Effector memory CD4-positive, alpha-beta T cell (primary cell): ENCODE results near the gene KRT36.

ENCODE experiments used
- DNase-seq, 3 donors: peaks; one replicate each; pipeline ENCODE4 v3.0.0-alpha.2; 2020
- H3K27ac ChIP-seq: 2 replicates; pipeline ENCODE4 v1.7.0; 2013; ENCODE audit warnings: mild to moderate bottlenecking, low read length, moderate library complexity; ENCODE audit not compliant: insufficient read depth, poor library complexity, severe bottlenecking
- H3K27me3 ChIP-seq: replicated peaks from 2 replicates; pipeline ENCODE4 v1.7.0; 2013; ENCODE audit warnings: mild to moderate bottlenecking, low read length; ENCODE audit not compliant: insufficient read depth, control insufficient read depth, poor library complexity, severe bottlenecking
- H3K36me3 ChIP-seq: 2 replicates; pipeline ENCODE4 v1.7.0; 2013; ENCODE audit warnings: mild to moderate bottlenecking, low read length, moderate library complexity; ENCODE audit not compliant: control insufficient read depth, insufficient read depth
- H3K4me1 ChIP-seq: 2 replicates; pipeline ENCODE4 v1.7.0; 2013; ENCODE audit warnings: low read length, mild to moderate bottlenecking; ENCODE audit not compliant: control insufficient read depth, insufficient read depth, poor library complexity, severe bottlenecking
- H3K4me3 ChIP-seq: 2 replicates; pipeline ENCODE4 v1.7.0; 2013; ENCODE audit warnings: low read length, low read depth, mild to moderate bottlenecking; ENCODE audit not compliant: insufficient read depth, poor library complexity, severe bottlenecking
- H3K9me3 ChIP-seq: 2 replicates; pipeline ENCODE4 v1.7.0; 2013; ENCODE audit warnings: mild to moderate bottlenecking, low read length, moderate library complexity; ENCODE audit not compliant: control insufficient read depth

The KRT36 gene

DNA sequence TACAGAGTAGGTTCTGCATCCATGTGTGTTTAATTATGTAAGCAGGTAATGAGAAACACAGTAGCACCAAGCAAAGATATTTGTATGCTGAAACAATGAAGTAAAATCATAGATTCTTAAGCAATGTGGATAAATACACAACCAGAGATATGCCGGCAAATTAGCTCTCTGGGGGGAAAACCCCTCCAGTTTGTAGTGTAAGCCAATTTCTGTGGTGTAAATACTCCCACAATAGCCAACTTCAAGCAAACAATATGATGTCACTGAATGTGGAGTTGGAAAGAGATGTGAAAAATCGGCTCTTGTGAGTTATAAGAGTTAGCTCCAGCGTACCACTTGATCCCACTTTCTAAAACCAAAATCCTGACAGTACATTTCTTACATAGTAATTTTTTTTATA lies 45.1 kb downstream of the KRT36 start:
- H3K27me3 ChIP-seq = no peaks in the 10 kb centered on the region
- H3K27ac ChIP-seq = no peak overlapping the region
- no peak overlapping the region for H3K4me3 ChIP-seq
- H3K4me1 ChIP-seq = no peaks in the 10 kb centered on the region
- no peaks in the 10 kb centered on the region for H3K9me3 ChIP-seq
- no peak for DNase-seq
- no peaks in the 10 kb centered on the region for H3K36me3 ChIP-seq

DNA sequence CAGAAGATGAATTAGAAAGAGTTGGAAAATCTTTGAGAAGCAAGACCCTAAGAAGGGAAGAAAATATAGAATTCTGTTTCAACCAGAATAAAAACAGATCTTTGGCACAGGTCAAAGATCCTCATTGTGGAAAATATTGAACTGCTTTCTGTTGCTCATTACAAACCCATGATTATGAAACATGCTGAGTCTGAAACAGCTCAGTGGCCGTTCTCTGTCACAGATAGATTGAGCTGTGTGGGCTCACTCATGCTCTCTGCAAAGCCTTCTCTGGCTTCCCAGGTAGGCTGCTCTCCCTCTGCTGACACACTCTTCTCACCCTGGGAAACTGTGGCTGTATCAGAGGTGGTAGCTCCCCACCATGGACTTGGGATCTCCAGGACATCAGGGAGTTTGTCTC lies 45.5 kb downstream of the KRT36 start:
- Histone ChIP-seq H3K9me3 (no peaks in the 10 kb centered on the region), H3K4me3 (no peak overlapping the region), H3K4me1 (no peaks in the 10 kb centered on the region), H3K27ac (no peak overlapping the region), H3K36me3 (no peaks in the 10 kb centered on the region), H3K27me3 (no peaks in the 10 kb centered on the region)
- DNase-seq = no peak

DNA sequence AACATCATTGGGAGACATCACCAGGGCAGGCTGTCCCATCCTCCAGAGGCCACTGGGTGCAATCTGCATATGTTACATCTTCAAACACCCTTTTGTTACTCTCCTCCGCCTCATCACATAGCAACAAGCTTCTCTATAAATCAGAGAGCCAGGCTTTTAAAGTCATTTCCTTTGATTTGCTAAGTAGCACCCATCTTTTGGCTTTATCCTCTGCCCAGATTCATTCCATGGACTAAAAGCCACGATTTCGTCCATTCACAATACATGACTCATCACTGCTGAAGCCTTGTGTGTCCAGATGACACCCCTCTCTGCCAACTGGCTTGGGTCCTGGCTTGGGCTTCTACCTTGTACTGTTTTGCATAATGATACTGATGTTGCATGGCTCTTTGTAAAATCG lies 47.0 kb downstream of the KRT36 start:
- no peak for DNase-seq
- no peak overlapping the region for H3K4me3 ChIP-seq
- H3K27me3 ChIP-seq = no peaks in the 10 kb centered on the region
- H3K27ac ChIP-seq = no peak overlapping the region
- no peaks in the 10 kb centered on the region for H3K4me1 ChIP-seq
- H3K36me3 ChIP-seq = no peaks in the 10 kb centered on the region
- H3K9me3 ChIP-seq = no peaks in the 10 kb centered on the region

DNA sequence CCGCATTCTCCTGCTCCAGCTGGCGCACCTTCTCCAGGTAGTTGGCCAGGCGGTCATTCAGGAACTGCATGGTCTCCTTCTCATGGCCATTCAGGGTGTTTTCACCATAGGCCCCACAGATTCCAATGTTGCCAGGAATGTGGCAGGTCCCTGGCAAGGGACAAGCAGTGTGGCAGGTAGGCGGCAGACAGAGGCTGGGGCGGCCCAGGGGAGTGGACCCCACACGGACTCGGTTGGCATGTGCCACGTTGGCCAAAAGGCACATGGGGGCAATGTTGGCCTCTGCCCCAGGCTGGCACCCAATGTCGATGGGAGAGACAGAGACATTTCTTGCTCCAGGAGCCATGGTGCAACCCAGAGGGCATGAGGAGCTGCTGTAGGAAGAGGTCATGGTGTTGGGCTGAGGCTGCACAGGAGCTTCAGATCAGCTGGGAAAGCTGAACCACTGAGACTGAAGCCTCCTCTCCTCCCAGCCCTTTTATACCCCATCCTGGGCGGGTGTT lies 49.1 kb downstream of the KRT36 start, which contains the start of gene KRT38:
Gene KRT38, minus strand, starts transcription at position 453 of the 503 bp plus-strand sequence. Its CDS starts 62 bp downstream, at position 391.
- no peak for DNase-seq
- Histone ChIP-seq H3K4me1 (no peaks in the 10 kb centered on the region), H3K36me3 (no peaks in the 10 kb centered on the region), H3K9me3 (no peaks in the 10 kb centered on the region), H3K27me3 (no peaks in the 10 kb centered on the region), H3K4me3 (no peak within 1 kb of the TSS), H3K27ac (no peak within 1 kb of the TSS)

DNA sequence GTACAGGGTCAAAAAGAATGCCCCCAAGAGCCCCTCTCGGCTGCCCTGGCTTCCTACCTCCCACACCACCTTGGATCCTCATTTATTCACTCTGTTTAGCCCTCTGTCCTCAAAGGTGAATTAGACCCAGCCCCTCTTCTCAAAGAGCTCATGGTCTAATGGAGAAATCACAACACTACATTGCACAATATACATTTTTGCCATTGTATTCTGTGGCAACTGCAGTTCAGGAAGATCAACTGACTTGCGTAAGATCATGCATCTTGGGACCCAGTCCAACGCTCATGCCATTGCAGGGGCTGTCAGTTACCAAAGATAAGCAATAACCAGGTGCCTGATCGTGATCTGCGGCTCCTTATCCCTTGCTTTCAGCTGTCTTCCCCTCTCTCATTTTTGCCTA lies 50.3 kb downstream of the KRT36 start:
- no peak for DNase-seq
- Histone ChIP-seq H3K4me3 (no peak overlapping the region), H3K27me3 (no peaks in the 10 kb centered on the region), H3K4me1 (no peaks in the 10 kb centered on the region), H3K36me3 (no peaks in the 10 kb centered on the region), H3K27ac (no peak overlapping the region), H3K9me3 (no peaks in the 10 kb centered on the region)

DNA sequence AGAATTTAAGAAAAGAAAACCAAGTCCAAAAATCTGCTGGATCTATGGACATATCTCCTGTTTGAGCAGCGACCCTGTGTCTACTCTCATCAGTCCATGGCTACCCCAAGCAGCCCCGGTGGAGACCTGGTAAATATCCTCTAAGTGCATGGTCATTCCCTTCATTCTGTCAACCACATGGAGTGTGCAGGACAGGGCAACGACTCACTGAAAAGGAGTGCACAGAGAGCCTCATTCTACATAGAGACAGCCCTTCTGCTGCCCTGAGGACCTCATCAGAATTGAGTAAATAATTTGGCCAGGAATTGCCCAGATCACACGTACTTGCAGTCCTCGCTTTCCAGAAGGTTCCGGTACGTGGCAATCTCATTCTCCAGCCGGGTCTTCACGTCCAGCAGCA lies 51.9 kb downstream of the KRT36 start:
- Histone ChIP-seq H3K36me3 (no peaks in the 10 kb centered on the region), H3K27me3 (no peaks in the 10 kb centered on the region), H3K9me3 (no peaks in the 10 kb centered on the region), H3K4me1 (no peaks in the 10 kb centered on the region), H3K4me3 (no peak overlapping the region), H3K27ac (no peak overlapping the region)
- DNase-seq = no peak

DNA sequence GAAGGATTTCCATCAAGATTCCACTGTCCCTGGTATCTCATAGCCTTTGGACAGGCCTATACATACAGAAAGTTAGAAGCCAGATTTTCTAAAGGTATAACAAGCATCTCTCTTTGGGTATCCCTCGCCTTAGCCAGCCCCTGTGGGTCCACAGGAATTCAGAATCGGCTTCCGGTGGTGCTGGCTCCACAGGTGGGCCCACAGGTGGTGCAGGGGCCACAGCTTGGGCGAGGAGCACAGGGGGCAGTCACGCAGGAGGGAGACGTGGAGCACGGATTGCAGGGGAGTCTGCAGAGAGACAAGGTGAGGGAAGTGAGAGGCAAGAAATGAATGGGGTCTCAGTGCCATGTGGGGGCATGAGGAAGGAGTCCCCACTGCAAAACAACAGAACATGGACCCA lies 52.5 kb downstream of the KRT36 start:
- Histone ChIP-seq H3K9me3 (no peaks in the 10 kb centered on the region), H3K4me1 (no peaks in the 10 kb centered on the region), H3K27me3 (no peaks in the 10 kb centered on the region), H3K4me3 (no peak overlapping the region), H3K27ac (no peak overlapping the region), H3K36me3 (no peaks in the 10 kb centered on the region)
- no peak for DNase-seq
